Gastroesophageal sphincter (tissue), 3 donors: ENCODE results near the gene SLC2A9.

Source experiments
- POLR2A ChIP-seq, 2 donors: fragments of 450-650 bp; IDR thresholded peaks; one replicate each; pipeline ENCODE4 v1.6.1; 2017; ENCODE audit warnings: antibody characterized with exemption in 2 of 2, mild to moderate bottlenecking in 2 of 2, moderate library complexity in 1 of 2
- TF ChIP-seq, protein P1 (sequence below), 4 experiments: fragments of 200-600 bp in 2 of 4; fragments of 450-650 bp in 2 of 4; sonication (generic) in 1 of 4; IDR thresholded peaks; one replicate each; pipeline ENCODE4 v1.5.1; 2017 to 2019; ENCODE audit warnings: antibody characterized with exemption in 4 of 4, mild to moderate bottlenecking in 2 of 4, moderate library complexity in 2 of 4

DNA sequence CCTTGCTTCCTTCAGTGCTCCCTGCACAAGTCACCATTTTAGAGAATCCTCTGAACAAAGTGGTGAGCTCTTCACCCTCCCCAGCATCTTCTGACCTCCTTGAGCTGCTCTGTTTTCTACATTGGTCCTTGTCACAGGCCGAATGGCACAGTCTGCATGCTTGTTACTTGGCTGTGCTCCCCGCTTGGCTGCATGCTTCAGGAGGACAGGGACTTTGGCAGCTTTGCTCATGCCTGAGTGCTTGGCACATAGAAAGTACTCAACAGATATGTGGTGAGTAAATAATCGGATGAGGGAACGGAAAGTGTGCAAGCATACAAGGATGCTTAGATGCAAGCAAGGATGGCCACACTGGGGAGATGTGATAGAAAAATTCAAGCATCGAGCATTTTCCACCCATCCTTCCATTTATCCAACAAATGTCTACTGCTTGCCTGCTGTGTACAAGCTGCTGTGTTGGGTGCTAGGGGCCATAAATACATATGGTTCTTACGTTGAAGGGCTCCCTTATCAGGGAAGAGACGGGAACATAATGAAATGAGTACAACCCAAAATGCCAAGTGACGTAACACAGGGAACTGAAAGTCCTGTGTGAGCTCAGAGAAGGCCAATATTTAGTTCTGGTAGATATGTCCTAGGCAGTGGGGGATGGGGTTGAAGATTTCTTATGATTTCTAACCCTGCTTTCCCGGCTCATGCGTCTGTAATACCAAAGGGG, 31.2 kb downstream of the SLC2A9 start:
- no peak for TF ChIP-seq POLR2A (IDR thresholded peaks at IDR 0.05)
- TF ChIP-seq, protein P1, sequence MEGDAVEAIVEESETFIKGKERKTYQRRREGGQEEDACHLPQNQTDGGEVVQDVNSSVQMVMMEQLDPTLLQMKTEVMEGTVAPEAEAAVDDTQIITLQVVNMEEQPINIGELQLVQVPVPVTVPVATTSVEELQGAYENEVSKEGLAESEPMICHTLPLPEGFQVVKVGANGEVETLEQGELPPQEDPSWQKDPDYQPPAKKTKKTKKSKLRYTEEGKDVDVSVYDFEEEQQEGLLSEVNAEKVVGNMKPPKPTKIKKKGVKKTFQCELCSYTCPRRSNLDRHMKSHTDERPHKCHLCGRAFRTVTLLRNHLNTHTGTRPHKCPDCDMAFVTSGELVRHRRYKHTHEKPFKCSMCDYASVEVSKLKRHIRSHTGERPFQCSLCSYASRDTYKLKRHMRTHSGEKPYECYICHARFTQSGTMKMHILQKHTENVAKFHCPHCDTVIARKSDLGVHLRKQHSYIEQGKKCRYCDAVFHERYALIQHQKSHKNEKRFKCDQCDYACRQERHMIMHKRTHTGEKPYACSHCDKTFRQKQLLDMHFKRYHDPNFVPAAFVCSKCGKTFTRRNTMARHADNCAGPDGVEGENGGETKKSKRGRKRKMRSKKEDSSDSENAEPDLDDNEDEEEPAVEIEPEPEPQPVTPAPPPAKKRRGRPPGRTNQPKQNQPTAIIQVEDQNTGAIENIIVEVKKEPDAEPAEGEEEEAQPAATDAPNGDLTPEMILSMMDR (IDR thresholded peaks at IDR 0.05), result no peak
